ENCODE measurements around the gene BNC2.

The BNC2 gene

DNA sequence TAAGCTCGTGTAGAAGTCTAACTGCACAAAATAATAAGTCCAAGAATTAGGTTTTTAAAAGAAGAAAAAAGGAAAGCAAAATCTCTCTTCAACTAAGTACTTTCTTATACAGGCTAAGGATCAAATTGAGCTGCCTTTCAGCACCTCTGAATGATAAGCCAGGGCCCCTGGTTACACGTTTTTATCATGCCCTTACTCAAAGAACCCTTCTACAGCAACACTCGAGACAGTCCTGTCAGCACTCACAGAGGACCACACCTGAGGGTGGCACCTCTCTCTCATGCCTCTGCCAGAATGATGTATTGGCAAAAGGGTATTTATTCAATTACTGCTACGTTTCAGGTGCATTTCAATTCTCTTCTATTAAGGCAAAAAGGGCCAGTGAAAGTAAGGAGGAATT is 150.5 kb downstream of the BNC2 start:
- CTCF ChIA-PET = interaction anchor here (0.8 kb wide), 1 partner anchor 23 kb away, joined by 3 read pairs; no protein-coding TSS in a partner anchor
- POLR2A ChIA-PET = no interaction called here
- no peak for DNase-seq (ENCODE audit: extremely low spot score)
- TF ChIP-seq, protein P1, sequence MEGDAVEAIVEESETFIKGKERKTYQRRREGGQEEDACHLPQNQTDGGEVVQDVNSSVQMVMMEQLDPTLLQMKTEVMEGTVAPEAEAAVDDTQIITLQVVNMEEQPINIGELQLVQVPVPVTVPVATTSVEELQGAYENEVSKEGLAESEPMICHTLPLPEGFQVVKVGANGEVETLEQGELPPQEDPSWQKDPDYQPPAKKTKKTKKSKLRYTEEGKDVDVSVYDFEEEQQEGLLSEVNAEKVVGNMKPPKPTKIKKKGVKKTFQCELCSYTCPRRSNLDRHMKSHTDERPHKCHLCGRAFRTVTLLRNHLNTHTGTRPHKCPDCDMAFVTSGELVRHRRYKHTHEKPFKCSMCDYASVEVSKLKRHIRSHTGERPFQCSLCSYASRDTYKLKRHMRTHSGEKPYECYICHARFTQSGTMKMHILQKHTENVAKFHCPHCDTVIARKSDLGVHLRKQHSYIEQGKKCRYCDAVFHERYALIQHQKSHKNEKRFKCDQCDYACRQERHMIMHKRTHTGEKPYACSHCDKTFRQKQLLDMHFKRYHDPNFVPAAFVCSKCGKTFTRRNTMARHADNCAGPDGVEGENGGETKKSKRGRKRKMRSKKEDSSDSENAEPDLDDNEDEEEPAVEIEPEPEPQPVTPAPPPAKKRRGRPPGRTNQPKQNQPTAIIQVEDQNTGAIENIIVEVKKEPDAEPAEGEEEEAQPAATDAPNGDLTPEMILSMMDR (IDR thresholded peaks at IDR 0.05; ENCODE audit: control extremely low read depth, extremely low read depth, low read depth, missing control alignments) = no peak

DNA sequence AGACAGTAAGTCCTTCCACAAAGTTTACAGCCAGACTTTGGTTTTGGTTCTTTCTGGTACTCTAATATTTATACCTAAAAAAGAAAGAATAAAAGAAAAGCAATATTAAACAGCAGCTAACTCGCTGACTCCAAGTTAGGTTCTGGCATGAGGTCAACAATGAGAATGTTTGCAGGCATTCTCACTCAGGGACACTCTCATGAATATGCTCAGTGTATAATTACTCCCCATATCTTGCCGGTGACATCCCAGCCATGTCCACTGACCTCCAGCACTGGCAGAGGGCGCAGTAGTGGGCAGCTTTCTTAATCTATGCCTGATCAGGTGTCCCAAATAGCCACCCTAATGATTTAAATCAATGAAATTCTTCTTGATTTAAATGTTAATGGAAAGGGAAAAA is 151.5 kb downstream of the BNC2 start:
- no peak for DNase-seq (ENCODE audit: extremely low spot score)
- ChIA-PET CTCF (interaction anchor here (0.7 to 0.8 kb wide), 2 partner anchors 22 to 41 kb away, joined by 3 read pairs; no protein-coding TSS in a partner anchor), POLR2A (no interaction called here)
- TF ChIP-seq, protein P1 (IDR thresholded peaks at IDR 0.05; ENCODE audit: control extremely low read depth, extremely low read depth, low read depth, missing control alignments) = no peak

DNA sequence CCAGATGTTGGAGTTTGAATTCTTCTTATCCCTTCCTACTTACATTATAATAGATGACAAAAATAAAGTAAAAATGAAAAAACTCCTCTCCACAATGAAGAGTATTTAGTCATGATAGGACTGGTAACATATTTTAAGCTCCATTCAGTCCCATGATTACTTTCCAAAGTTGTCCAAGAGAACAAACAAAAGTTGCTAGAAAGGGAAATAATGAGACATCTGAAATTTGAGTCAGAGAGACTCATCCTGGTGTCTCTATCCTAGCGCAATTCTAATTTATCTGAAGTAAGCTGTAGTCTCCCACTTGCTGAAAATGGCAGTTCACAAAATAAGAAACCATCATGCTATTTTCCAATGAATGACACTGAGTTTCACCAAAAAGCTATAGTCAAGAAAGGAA is 152.2 kb downstream of the BNC2 start:
- CTCF ChIA-PET = interaction anchor here (0.7 kb wide), 1 partner anchor 40 kb away, joined by 3 read pairs; no protein-coding TSS in a partner anchor
- POLR2A ChIA-PET = no interaction called here
- no peak for DNase-seq (ENCODE audit: extremely low spot score)
- TF ChIP-seq, protein P1 (IDR thresholded peaks at IDR 0.05; ENCODE audit: control extremely low read depth, extremely low read depth, low read depth, missing control alignments) = no peak

DNA sequence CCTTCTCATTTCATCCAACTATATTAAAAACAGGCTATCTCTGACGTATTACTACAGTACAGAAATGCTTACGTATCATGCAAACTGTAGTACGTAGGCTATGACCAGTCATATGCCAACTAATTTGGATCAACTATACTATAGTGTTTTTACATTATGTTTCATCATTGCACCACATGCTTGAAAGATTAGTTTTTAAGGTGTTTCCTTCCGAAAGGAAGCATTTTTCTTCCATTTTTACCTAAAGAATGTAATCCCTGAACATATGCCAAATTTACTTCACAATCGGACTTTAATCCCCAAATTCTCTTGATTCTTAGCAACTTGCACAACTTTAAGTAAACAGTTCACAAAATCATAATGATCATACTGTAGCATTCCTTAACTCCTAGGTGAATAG is 153.9 kb downstream of the BNC2 start:
- TF ChIP-seq, protein P1 (IDR thresholded peaks at IDR 0.05; ENCODE audit: control extremely low read depth, extremely low read depth, low read depth, missing control alignments) = no peak
- CTCF ChIA-PET = no interaction called here
- POLR2A ChIA-PET = no interaction called here
- no peak for DNase-seq (ENCODE audit: extremely low spot score)

DNA sequence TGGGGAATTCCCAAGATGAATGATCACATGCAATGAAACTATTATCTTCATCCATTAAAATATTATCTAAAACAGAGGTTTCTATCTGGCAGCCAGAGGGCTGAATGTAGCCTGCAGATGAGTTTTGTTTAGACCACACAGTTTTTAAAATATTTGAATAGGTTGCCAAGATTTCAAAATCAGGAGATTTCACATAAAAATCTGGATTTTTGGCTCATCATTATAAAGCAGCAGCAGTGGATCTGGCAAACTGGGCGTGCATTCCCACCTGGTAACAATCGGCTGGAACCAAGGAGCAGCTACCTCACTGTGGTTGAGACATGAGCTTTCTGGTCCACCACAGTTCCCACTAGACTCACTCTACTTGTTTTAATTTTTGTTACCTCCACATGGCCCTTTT is 155.1 kb downstream of the BNC2 start:
- DNase-seq (ENCODE audit: extremely low spot score) = no peak
- POLR2A ChIA-PET = no interaction called here

DNA sequence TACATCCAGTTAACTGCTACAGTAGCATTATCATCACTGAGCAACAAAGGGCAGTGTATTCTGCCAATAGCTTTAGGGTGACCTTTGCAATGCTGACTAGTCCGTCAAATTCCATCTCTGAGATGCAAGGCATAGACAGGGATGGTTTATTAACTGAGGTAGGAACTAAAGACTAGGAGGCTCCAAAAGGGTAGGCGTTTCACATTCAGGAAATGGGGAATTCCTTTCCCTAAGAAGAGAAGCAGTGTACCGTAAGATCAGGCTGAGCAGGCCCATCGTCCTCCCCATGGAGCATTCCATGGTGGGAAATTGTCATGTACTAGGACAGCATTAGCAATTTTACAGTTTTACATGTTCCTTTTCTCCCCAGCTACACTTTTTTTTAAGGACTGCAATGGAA is 157.7 kb downstream of the BNC2 start:
- POLR2A ChIA-PET = no interaction called here
- CTCF ChIA-PET = no interaction called here
- DNase-seq (ENCODE audit: extremely low spot score) = no peak
- TF ChIP-seq, protein P1 (IDR thresholded peaks at IDR 0.05; ENCODE audit: control extremely low read depth, extremely low read depth, low read depth, missing control alignments) = no peak

More for the DNA sequence above, 155.1 kb downstream of the BNC2 start:
- TF ChIP-seq, protein P1 (IDR thresholded peaks at IDR 0.05; ENCODE audit: control extremely low read depth, extremely low read depth, low read depth, missing control alignments) = no peak
- CTCF ChIA-PET = no interaction called here

DNA sequence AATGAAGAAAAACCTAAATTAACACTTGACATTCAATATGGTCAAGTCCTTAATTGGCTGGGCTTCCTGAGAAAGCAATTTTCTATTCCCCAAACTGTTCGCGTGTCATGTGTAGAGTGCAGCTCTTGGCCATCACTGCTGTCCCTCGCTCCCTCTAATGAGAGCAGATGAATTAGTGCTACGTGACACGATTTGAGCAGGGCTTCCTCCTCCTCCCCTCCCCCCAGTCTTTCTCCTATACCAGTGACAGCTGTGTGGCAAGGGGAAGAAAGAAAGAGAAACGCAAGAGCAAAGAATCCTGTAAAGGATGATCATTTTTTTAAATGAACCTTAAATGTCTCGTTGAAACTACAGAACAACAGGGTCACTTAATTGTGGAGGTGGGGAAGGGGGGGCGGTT is 159.6 kb downstream of the BNC2 start:
- CTCF ChIA-PET = no interaction called here
- POLR2A ChIA-PET = no interaction called here
- no peak for DNase-seq (ENCODE audit: extremely low spot score)
- TF ChIP-seq, protein P1 (IDR thresholded peaks at IDR 0.05; ENCODE audit: control extremely low read depth, extremely low read depth, low read depth, missing control alignments) = no peak

Measured in GM10248 (cell line).